Heart right ventricle (tissue), 16 donors: ENCODE data around the gene GCLC. TPM values are rescaled to one million over a fixed set of nuclear protein-coding genes. Genes with fewer than 3 reads are reported as not detected.

Experiments used
- ATAC-seq, 8 donors: fragments of 200-7000 bp; cut with Tn5 transposase; one replicate each; pipeline ENCODE4 v1.9.1; 2020; ENCODE audit warnings: mild to moderate bottlenecking in 8 of 8, moderate library complexity in 8 of 8, moderate number of reproducible peaks in 1 of 8
- DNase-seq, 2 donors: peaks; one replicate each; pipeline ENCODE4 v3.0.0-alpha.2; 2020
- H3K27ac ChIP-seq, 10 donors: fragments of 200-600 bp; sonication (generic) in 2 of 10; one replicate each; pipeline versions ENCODE4 v1.5.0 to v1.8.0; 2020 to 2022; ENCODE audit warnings: mild to moderate bottlenecking in 3 of 10
- H3K27me3 ChIP-seq, 7 donors: fragments of 200-600 bp; one replicate each; pipeline ENCODE4 v1.8.0; 2021 to 2022; ENCODE audit warnings: mild to moderate bottlenecking in 2 of 7
- H3K36me3 ChIP-seq, 9 donors: fragments of 200-600 bp; sonication (generic) in 1 of 9; one replicate each; pipeline versions ENCODE4 v1.5.0 to v1.8.0; 2020 to 2022; ENCODE audit warnings: mild to moderate bottlenecking in 2 of 9
- H3K4me1 ChIP-seq, 9 donors: fragments of 200-600 bp; sonication (generic) in 1 of 9; one replicate each; pipeline versions ENCODE4 v1.5.0 to v1.8.0; 2020 to 2022; ENCODE audit warnings: mild to moderate bottlenecking in 4 of 9
- H3K4me3 ChIP-seq, 10 donors: fragments of 200-600 bp; sonication (generic) in 2 of 10; one replicate each; pipeline versions ENCODE4 v1.5.0 to v1.8.0; 2020 to 2022; ENCODE audit warnings: mild to moderate bottlenecking in 7 of 10, moderate library complexity in 2 of 10
- H3K9me3 ChIP-seq, 11 donors: fragments of 200-600 bp in 10 of 11; sonication (generic) in 2 of 11; one replicate each; pipeline versions ENCODE4 v1.5.0 to v1.8.0; 2013 to 2022; ENCODE audit warnings: mild to moderate bottlenecking in 2 of 11, control low read depth in 1 of 11, moderate library complexity in 1 of 11
- WGBS, 2 donors: extraction: QIAGEN DNeasy Blood & Tissue Kit; methylation state at CpG; one replicate each; pipeline ENCODE4 v1.1.7; 2013; ENCODE audit warnings: inconsistent platforms in 1 of 2; 5-methylcytosine and 5-hydroxymethylcytosine counted together
- intact Hi-C, 10 donors: fragments of 100-400 bp; cut with DNase I; formaldehyde crosslinking; loops; one replicate each; pipeline versions ENCODE4 v1.11.1 to v1.14.2; 2022
- polyA plus RNA-seq, 2 donors: library from polyadenylated mRNA; stranded (reverse); fragments of 200-250 nt; gene quantifications; one replicate each; pipeline ENCODE4 v1.2.3, GENCODE V29; 2013
- total RNA-seq, 10 donors: library from RNA; stranded (reverse); fragmentation: NEBNext Ultra II Directional in 3 of 10; extraction: Animal tissue kit (Norgen Biotek cat#: 25700) in 3 of 10; gene quantifications; one replicate each; pipeline versions ENCODE4 v1.2.1 to v1.2.4, GENCODE V29; 2021 to 2023
- TF ChIP-seq, protein P1 (sequence below), 9 donors: fragments of 200-600 bp; sonication (generic) in 2 of 9; IDR thresholded peaks; one replicate each; pipeline versions ENCODE4 v1.5.0 to v1.8.0; 2021 to 2022; ENCODE audit warnings: antibody characterized with exemption in 9 of 9, mild to moderate bottlenecking in 5 of 9, moderate library complexity in 1 of 9
- donor health status: Arrhythmogenic right ventricular cardiomyopathy.
- donor health status: ischemic (EF 13 %, LVEDD 7.1; RV severe dilation, severe dysfunction).
- donor health status: healthy with polysubstance abuse.
- donor health status: DM: no; HTN: yes; CAD: no.
- donor health status: DM: no; HTN: no; CAD: no.
- donor health status: ischemic (EF 25% LVEDD 6.9; RV normal size, moderate dysfunction).
- donor health status: ischemic (EF 25% LVEDD 5.7; RV mildly dilated, moderate dysfunction).
- donor health status: healthy.
- donor health status: DM: yes; HTN: yes; CAD: no.
- donor health status: Ischemic cardiomyopathy.
- donor health status: ischemic (EF 35%, LVEDD 5.7; RV mildly dilated, moderate dysfunction).
- donor health status: nonischemic (EF 11% LVEDD 7.7; RV severe dilation, severe dysfunction).
- donor health status: DM: yes; HTN: yes; CAD: no.
- donor health status: PGD.
- donor health status: ischemic (EF 29% LVEDD 5.4; RV normal size, mild dysfunction).
- donor health status: nonischemic (EF 23%, LVEDD 6.1; RV moderate dilation, normal function).

The GCLC gene
- total and polyA plus RNA-seq, 12 donors: 6.0 to 42.8 (median 34.2) TPM

DNA sequence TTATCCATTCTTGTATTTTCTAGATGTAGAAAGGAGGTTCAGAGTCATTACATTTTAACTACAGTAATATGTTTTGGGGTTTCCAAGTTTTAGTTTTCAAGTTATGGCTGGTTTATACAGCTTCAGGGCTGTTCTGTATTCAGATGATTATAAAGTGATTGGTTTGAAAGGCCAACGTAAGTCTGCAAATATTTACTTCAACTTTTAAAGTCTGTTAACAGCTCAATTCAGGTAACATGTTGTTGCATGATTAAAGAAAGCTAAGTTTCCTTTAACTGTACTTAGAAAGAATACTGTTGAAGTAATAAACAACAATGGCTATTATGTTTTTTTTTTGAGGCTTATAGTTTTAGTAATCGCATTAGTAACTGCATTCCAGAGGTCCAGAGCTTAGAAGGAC lies 22.8 kb upstream of the GCLC start:
- intact Hi-C loops: no loop called here
- H3K36me3 ChIP-seq: no peaks in the 10 kb centered on the region
- no peaks in the 10 kb centered on the region for H3K27me3 ChIP-seq
- H3K4me3 ChIP-seq: no peak overlapping the region
- 79 to 84% methylated on average over 2 of the region's 2 CpGs for WGBS, 2 donors
- no peak overlapping the region for H3K27ac ChIP-seq
- TF ChIP-seq, protein P1, sequence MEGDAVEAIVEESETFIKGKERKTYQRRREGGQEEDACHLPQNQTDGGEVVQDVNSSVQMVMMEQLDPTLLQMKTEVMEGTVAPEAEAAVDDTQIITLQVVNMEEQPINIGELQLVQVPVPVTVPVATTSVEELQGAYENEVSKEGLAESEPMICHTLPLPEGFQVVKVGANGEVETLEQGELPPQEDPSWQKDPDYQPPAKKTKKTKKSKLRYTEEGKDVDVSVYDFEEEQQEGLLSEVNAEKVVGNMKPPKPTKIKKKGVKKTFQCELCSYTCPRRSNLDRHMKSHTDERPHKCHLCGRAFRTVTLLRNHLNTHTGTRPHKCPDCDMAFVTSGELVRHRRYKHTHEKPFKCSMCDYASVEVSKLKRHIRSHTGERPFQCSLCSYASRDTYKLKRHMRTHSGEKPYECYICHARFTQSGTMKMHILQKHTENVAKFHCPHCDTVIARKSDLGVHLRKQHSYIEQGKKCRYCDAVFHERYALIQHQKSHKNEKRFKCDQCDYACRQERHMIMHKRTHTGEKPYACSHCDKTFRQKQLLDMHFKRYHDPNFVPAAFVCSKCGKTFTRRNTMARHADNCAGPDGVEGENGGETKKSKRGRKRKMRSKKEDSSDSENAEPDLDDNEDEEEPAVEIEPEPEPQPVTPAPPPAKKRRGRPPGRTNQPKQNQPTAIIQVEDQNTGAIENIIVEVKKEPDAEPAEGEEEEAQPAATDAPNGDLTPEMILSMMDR (IDR thresholded peaks at IDR 0.05): no peak
- no peaks in the 10 kb centered on the region for H3K4me1 ChIP-seq
- no peak for DNase-seq
- ATAC-seq: no peak
- H3K9me3 ChIP-seq: no peaks in the 10 kb centered on the region

GRCh38 chr6:53566755-53567154 lies 21.9 kb upstream of the GCLC start:
- Histone ChIP-seq H3K36me3 (no peaks in the 10 kb centered on the region), H3K4me1 (no peaks in the 10 kb centered on the region), H3K27ac (no peak overlapping the region), H3K4me3 (no peak overlapping the region), H3K9me3 (peaks cover 0 to under 1% (median 0%) of the 10 kb centered on the region in 11 donors), H3K27me3 (no peaks in the 10 kb centered on the region)
- TF ChIP-seq, protein P1 (IDR thresholded peaks at IDR 0.05): no peak
- WGBS, 2 donors: 82 to 88% methylated on average over 3 of the region's 3 CpGs
- intact Hi-C loops: no loop called here
- ATAC-seq (no peak), DNase-seq (no peak)

DNA sequence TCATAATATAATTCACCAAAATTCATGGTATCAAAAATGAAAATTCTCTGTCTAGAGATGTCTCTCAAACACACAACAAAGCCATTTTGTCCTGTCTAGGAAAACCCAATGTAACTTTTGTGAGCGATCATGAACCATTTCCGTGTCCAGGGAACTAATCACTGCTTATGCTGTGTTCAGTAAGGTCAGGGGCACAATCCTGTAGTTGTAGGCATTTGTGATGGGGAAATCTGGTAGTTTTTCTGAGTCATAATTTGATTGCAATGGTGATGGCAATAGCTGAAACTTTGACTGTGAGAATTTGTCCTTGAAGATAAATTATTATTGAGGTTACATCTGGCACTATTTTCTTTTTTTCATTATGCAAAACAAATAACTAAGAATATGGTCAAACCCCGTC lies 21.0 kb upstream of the GCLC start:
- H3K9me3 ChIP-seq: peaks cover 0 to 3% (median 0%) of the 10 kb centered on the region in 11 donors
- H3K4me1 ChIP-seq: no peaks in the 10 kb centered on the region
- no peaks in the 10 kb centered on the region for H3K27me3 ChIP-seq
- intact Hi-C loops: no loop called here
- WGBS, 2 donors: 85 to 89% methylated on average over 3 of the region's 3 CpGs
- DNase-seq: no peak
- no peak overlapping the region for H3K4me3 ChIP-seq
- no peaks in the 10 kb centered on the region for H3K36me3 ChIP-seq
- H3K27ac ChIP-seq: no peak overlapping the region
- no peak for ATAC-seq
- TF ChIP-seq, protein P1 (IDR thresholded peaks at IDR 0.05): no peak

- peaks cover 0 to 8% (median 0%) of the 10 kb centered on the region in 11 donors for H3K9me3 ChIP-seq
- H3K36me3 ChIP-seq: no peaks in the 10 kb centered on the region
- TF ChIP-seq, protein P1 (IDR thresholded peaks at IDR 0.05): no peak
- H3K4me3 ChIP-seq: no peak overlapping the region
- 89 to 94% methylated on average over 2 of the region's 2 CpGs for WGBS, 2 donors
- DNase-seq: no peak
- no peaks in the 10 kb centered on the region for H3K4me1 ChIP-seq
- intact Hi-C loops: no loop called here
- H3K27me3 ChIP-seq: no peaks in the 10 kb centered on the region
- ATAC-seq: no peak
- H3K27ac ChIP-seq: no peak overlapping the region
Observed at GRCh38 chr6:53564401-53565065, 19.6 kb upstream of the GCLC start.
